Neuronal stem cell (in vitro differentiated cells): ENCODE measurements around the gene SYP.
A peak's percentile ranks its signal among the peaks of the same experiment; 100 is the strongest.

Source experiments
- DNase-seq: peaks from one replicate; pipeline ENCODE4 v3.0.0-alpha.2; 2013; ENCODE audit warnings: low spot score
- H2AFZ ChIP-seq: one replicate; pipeline ENCODE4 v1.6.1; 2013; ENCODE audit warnings: mild to moderate bottlenecking, low read length, inconsistent platforms
- H2AK5ac ChIP-seq: 2 replicates; pipeline ENCODE4 v1.6.1; 2013; ENCODE audit warnings: low read depth, mild to moderate bottlenecking, inconsistent platforms, low read length, moderate library complexity, mixed read lengths
- H2BK120ac ChIP-seq: 2 replicates; pipeline ENCODE4 v1.6.1; 2013; ENCODE audit warnings: low read depth, mild to moderate bottlenecking, inconsistent platforms, low read length, moderate library complexity, mixed read lengths
- H2BK12ac ChIP-seq: one replicate; pipeline ENCODE4 v1.6.1; 2013; ENCODE audit warnings: low read length, inconsistent platforms
- H2BK15ac ChIP-seq: 2 replicates; pipeline ENCODE4 v1.6.1; 2013; ENCODE audit warnings: mild to moderate bottlenecking, low read length, inconsistent platforms, mixed read lengths
- H2BK5ac ChIP-seq: one replicate; pipeline ENCODE4 v1.6.1; 2013; ENCODE audit warnings: inconsistent platforms, mild to moderate bottlenecking, low read length, moderate library complexity
- H3K14ac ChIP-seq: one replicate; pipeline ENCODE4 v1.6.1; 2013; ENCODE audit warnings: low read length, inconsistent platforms
- H3K18ac ChIP-seq: 2 replicates; pipeline ENCODE4 v1.6.1; 2013; ENCODE audit warnings: low read length, inconsistent platforms
- H3K23ac ChIP-seq: 2 replicates; pipeline ENCODE4 v1.6.1; 2013; ENCODE audit warnings: low read depth, mild to moderate bottlenecking, mixed read lengths, low read length, inconsistent platforms; ENCODE audit not compliant: poor library complexity
- H3K27ac ChIP-seq: replicated peaks from 3 replicates; pipeline ENCODE4 v1.5.1; 2013; ENCODE audit warnings: low read length, inconsistent platforms
- H3K27me3 ChIP-seq, 3 experiments: 2 replicates each; pipeline ENCODE4 v1.6.1; 2013; ENCODE audit warnings: low read length in 3 of 3, mild to moderate bottlenecking in 2 of 3, inconsistent platforms in 1 of 3, low read depth in 1 of 3, mixed read lengths in 1 of 3, moderate library complexity in 1 of 3; ENCODE audit not compliant: control insufficient read depth in 3 of 3, insufficient read depth in 3 of 3
- H3K36me3 ChIP-seq, 2 donors: replicated peaks in 1 of 2; 2 replicates each; pipeline ENCODE4 v1.6.1; 2013; ENCODE audit warnings: low read length in 2 of 2; ENCODE audit not compliant: control insufficient read depth in 2 of 2, insufficient read depth in 2 of 2
- H3K4ac ChIP-seq: 2 replicates; pipeline ENCODE4 v1.6.1; 2013; ENCODE audit warnings: inconsistent platforms, mild to moderate bottlenecking, low read length, moderate library complexity
- H3K4me1 ChIP-seq, 2 donors: 1 replicate in 1 of 2; 2 replicates in 1 of 2; pipeline ENCODE4 v1.6.1; 2013; ENCODE audit warnings: low read length in 2 of 2, low read depth in 1 of 2; ENCODE audit not compliant: control insufficient read depth in 2 of 2, insufficient read depth in 1 of 2
- H3K4me2 ChIP-seq: one replicate; pipeline ENCODE4 v1.6.1; 2013; ENCODE audit warnings: mild to moderate bottlenecking, low read length, inconsistent platforms; ENCODE audit not compliant: insufficient read depth, poor library complexity, severe bottlenecking
- H3K4me3 ChIP-seq, 2 donors: 2 replicates each; pipeline ENCODE4 v1.5.1; 2013; ENCODE audit warnings: low read length in 2 of 2, mild to moderate bottlenecking in 2 of 2, inconsistent platforms in 1 of 2, moderate library complexity in 1 of 2
- H3K79me1 ChIP-seq: one replicate; pipeline ENCODE4 v1.6.1; 2013; ENCODE audit warnings: low read depth, mild to moderate bottlenecking, inconsistent platforms, low read length, moderate library complexity
- H3K9ac ChIP-seq: one replicate; pipeline ENCODE4 v1.6.1; 2013; ENCODE audit warnings: mild to moderate bottlenecking, low read depth, low read length, inconsistent platforms; ENCODE audit not compliant: poor library complexity
- H3K9me3 ChIP-seq, 2 donors: replicated peaks in 1 of 2; 2 replicates each; pipeline versions ENCODE3 to v1.6.1; 2013; ENCODE audit warnings: low read length in 2 of 2, mild to moderate bottlenecking in 2 of 2, inconsistent platforms in 1 of 2, low read depth in 1 of 2, mixed read lengths in 1 of 2, moderate library complexity in 1 of 2; ENCODE audit not compliant: control insufficient read depth in 2 of 2, insufficient read depth in 1 of 2
- H4K8ac ChIP-seq: one replicate; pipeline ENCODE4 v1.6.1; 2013; ENCODE audit warnings: low read depth, mild to moderate bottlenecking, inconsistent platforms, low read length, moderate library complexity
- H4K91ac ChIP-seq: one replicate; pipeline ENCODE4 v1.6.1; 2013; ENCODE audit warnings: low read length, low read depth, mild to moderate bottlenecking, inconsistent platforms; ENCODE audit not compliant: poor library complexity
- WGBS, 2 donors: extraction: QIAGEN DNeasy Blood & Tissue Kit; methylation state at CpG; one replicate each; pipeline ENCODE4 v1.1.7; 2013; ENCODE audit warnings: missing lambda C conversion rate in 2 of 2, mixed read lengths in 1 of 2; ENCODE audit not compliant: insufficient read length in 2 of 2, insufficient replicate concordance in 1 of 2; ENCODE audit errors: extremely low coverage in 2 of 2; 5-methylcytosine and 5-hydroxymethylcytosine counted together

Gene SYP

GRCh38 chrX:49202022-49202421, 2.0 kb upstream of the SYP start:
- Histone ChIP-seq H3K9ac (no peak overlapping the region), H3K14ac (no peak overlapping the region), H3K18ac (no peak overlapping the region), H3K36me3 (no peaks in the 10 kb centered on the region), H3K27me3 (peaks cover 0 to 15% (median 14%) of the 10 kb centered on the region in 3 experiments), H4K91ac (no peak overlapping the region), H3K4ac (no peak overlapping the region), H3K79me1 (peaks cover 6% of the 10 kb centered on the region), H2BK5ac (no peak overlapping the region), H2BK12ac (no peak overlapping the region), H3K9me3 (no peaks in the 10 kb centered on the region), H2AK5ac (no peak overlapping the region), H3K4me2 (no peak overlapping the region), H3K4me1 (peaks cover 0 to 2% of the 10 kb centered on the region in 2 donors), H3K27ac (no peak overlapping the region), H2AFZ (no peak overlapping the region), H2BK15ac (no peak overlapping the region), H3K23ac (no peak overlapping the region), H2BK120ac (no peak overlapping the region), H3K4me3 (no peak overlapping the region), H4K8ac (no peak overlapping the region)
- no peak for DNase-seq
- whole genome bisulfite sequencing, 2 donors: no CpG with 5 or more reads among the region's 2 CpGs

- no peak overlapping the region for H3K4me2 ChIP-seq
- no peak overlapping the region for H3K23ac ChIP-seq
- H3K9ac ChIP-seq: no peak overlapping the region
- peaks cover 0 to 2% of the 10 kb centered on the region in 2 donors for H3K4me1 ChIP-seq
- no peak overlapping the region for H3K4ac ChIP-seq
- no peak overlapping the region for H3K18ac ChIP-seq
- no peak overlapping the region for H2AFZ ChIP-seq
- no peak overlapping the region for H3K14ac ChIP-seq
- peak overlapping the region in 1 of 2 donors; percentile 41 for H3K4me3 ChIP-seq
- H2BK15ac ChIP-seq: no peak overlapping the region
- no peak overlapping the region for H2AK5ac ChIP-seq
- H3K36me3 ChIP-seq: no peaks in the 10 kb centered on the region
- H3K27me3 ChIP-seq: peaks cover 0 to 14% (median 6%) of the 10 kb centered on the region in 3 experiments
- H4K8ac ChIP-seq: no peak overlapping the region
- DNase-seq: no peak
- no CpG with 5 or more reads among the region's 11 CpGs for WGBS, 2 donors
- no peak overlapping the region for H2BK12ac ChIP-seq
- no peak overlapping the region for H4K91ac ChIP-seq
- H3K9me3 ChIP-seq: no peaks in the 10 kb centered on the region
- no peak overlapping the region for H2BK5ac ChIP-seq
- no peak overlapping the region for H2BK120ac ChIP-seq
- no peak overlapping the region for H3K27ac ChIP-seq
- peaks cover 6% of the 10 kb centered on the region for H3K79me1 ChIP-seq
Measured at GRCh38 chrX:49199315-49199595, 738 bp downstream of the SYP start.

- no peak overlapping the region for H3K4me3 ChIP-seq
- peaks cover 6% of the 10 kb centered on the region for H3K79me1 ChIP-seq
- no peak overlapping the region for H3K9ac ChIP-seq
- no peak overlapping the region for H3K27ac ChIP-seq
- H2BK5ac ChIP-seq: no peak overlapping the region
- H2BK120ac ChIP-seq: no peak overlapping the region
- no peak overlapping the region for H4K8ac ChIP-seq
- no peaks in the 10 kb centered on the region for H3K9me3 ChIP-seq
- no peak overlapping the region for H3K14ac ChIP-seq
- H4K91ac ChIP-seq: no peak overlapping the region
- H2AK5ac ChIP-seq: no peak overlapping the region
- no peak overlapping the region for H3K18ac ChIP-seq
- peaks cover 0 to 14% (median under 1%) of the 10 kb centered on the region in 3 experiments for H3K27me3 ChIP-seq
- no peak overlapping the region for H3K23ac ChIP-seq
- peaks cover 0 to 2% of the 10 kb centered on the region in 2 donors for H3K4me1 ChIP-seq
- no peak overlapping the region for H2BK15ac ChIP-seq
- no peak overlapping the region for H2BK12ac ChIP-seq
- H3K4ac ChIP-seq: no peak overlapping the region
- no peaks in the 10 kb centered on the region for H3K36me3 ChIP-seq
- DNase-seq: no peak
- H3K4me2 ChIP-seq: no peak overlapping the region
- WGBS, 2 donors: no CpG with 5 or more reads among the region's 12 CpGs
- H2AFZ ChIP-seq: no peak overlapping the region
Measured at GRCh38 chrX:49198540-49199314, 1.3 kb downstream of the SYP start.

- DNase-seq: no peak
- no peak overlapping the region for H4K8ac ChIP-seq
- no peak overlapping the region for H3K14ac ChIP-seq
- no peak overlapping the region for H3K4ac ChIP-seq
- no peak overlapping the region for H3K4me2 ChIP-seq
- no peak overlapping the region for H3K18ac ChIP-seq
- H3K36me3 ChIP-seq: no peaks in the 10 kb centered on the region
- no peak overlapping the region for H3K23ac ChIP-seq
- H3K4me1 ChIP-seq: peaks cover 0 to 2% of the 10 kb centered on the region in 2 donors
- no peak overlapping the region for H2BK15ac ChIP-seq
- no peak overlapping the region for H2AFZ ChIP-seq
- no peaks in the 10 kb centered on the region for H3K9me3 ChIP-seq
- H2BK5ac ChIP-seq: no peak overlapping the region
- no peak overlapping the region for H2BK12ac ChIP-seq
- H3K79me1 ChIP-seq: peaks cover 6% of the 10 kb centered on the region
- no peak overlapping the region for H2BK120ac ChIP-seq
- no peak overlapping the region for H3K27ac ChIP-seq
- H3K9ac ChIP-seq: peak overlapping the region; percentile 60
- peaks cover 0 to 14% (median 0%) of the 10 kb centered on the region in 3 experiments for H3K27me3 ChIP-seq
- H4K91ac ChIP-seq: no peak overlapping the region
- no CpG with 5 or more reads among the region's 13 CpGs for WGBS, 2 donors
- no peak overlapping the region for H2AK5ac ChIP-seq
- H3K4me3 ChIP-seq: no peak overlapping the region
Measured at GRCh38 chrX:49197543-49198087, 2.4 kb downstream of the SYP start.
